HepG2 (cell line): Measurements from ENCODE around the gene CDH23. TPM values are rescaled to one million over a fixed set of nuclear protein-coding genes. Genes with fewer than 3 reads are reported as not detected.

Experiments
- ATAC-seq: fragments of 200-7000 bp; cut with Tn5 transposase; 3 replicates; pipeline ENCODE4 v1.9.1; 2020; ENCODE audit warnings: mild to moderate bottlenecking, moderate library complexity
- BruUV-seq: library from RNA; stranded (reverse); fragments of 400-500 nt; replicated peaks from 2 replicates; lab custom pipeline; 2021; lab: Mats Ljungman, UMichigan
- CTCF ChIA-PET: fragments of 300-600 bp; formaldehyde crosslinking; extraction: SDS; loops from one replicate; lab custom pipeline; 2021; ENCODE audit warnings: low total read pairs, inconsistent platforms, low intra/inter-chr PET ratio; lab: Yijun Ruan, JAX
- POLR2A ChIA-PET: fragments of 350-600 bp; sonication (Branson Sonifier 250); formaldehyde crosslinking; loops from one replicate; lab custom pipeline; 2020; ENCODE audit warnings: antibody characterized with exemption, inconsistent platforms; lab: Yijun Ruan, JAX
- DNase-seq: peaks from one replicate; pipeline ENCODE4 v3.0.0-alpha.2; 2015; ENCODE audit warnings: low spot score
- FAIRE-seq: peaks from 3 replicates; lab custom pipeline; 2011; peaks lifted over from hg19 to GRCh38; lab: Jason Lieb, UNC
- H2AFZ ChIP-seq: one replicate; pipeline ENCODE4 v1.6.1; 2011; ENCODE audit warnings: low read length, inconsistent platforms
- H3K27ac ChIP-seq: fragments of 300-600 bp; 3 replicates; pipeline ENCODE4 v1.8.0; 2011; ENCODE audit warnings: mixed run types, mild to moderate bottlenecking, mixed read lengths, low read length, inconsistent platforms; ENCODE audit not compliant: insufficient read depth; ENCODE audit errors: extremely low read length
- H3K27me3 ChIP-seq, 2 experiments: fragments of 200-600 bp in 1 of 2; 2 replicates in 1 of 2; 3 replicates in 1 of 2; pipeline versions ENCODE4 v1.6.0 to v1.8.0; 2011; ENCODE audit warnings: low read length in 2 of 2, mild to moderate bottlenecking in 2 of 2, moderate library complexity in 2 of 2, inconsistent platforms in 1 of 2; ENCODE audit not compliant: insufficient read depth in 2 of 2, control insufficient read depth in 1 of 2
- H3K36me3 ChIP-seq, 2 experiments: fragments of 200-600 bp in 1 of 2; replicated peaks in 1 of 2; 2 replicates in 1 of 2; 3 replicates in 1 of 2; pipeline versions ENCODE4 v1.5.1 to v1.8.0; 2011; ENCODE audit warnings: low read length in 2 of 2, inconsistent platforms in 1 of 2; ENCODE audit not compliant: insufficient read depth in 2 of 2, control insufficient read depth in 1 of 2
- H3K4me1 ChIP-seq: 2 replicates; pipeline ENCODE4 v1.5.1; 2012; ENCODE audit warnings: low read length, inconsistent platforms; ENCODE audit not compliant: insufficient read depth
- H3K4me2 ChIP-seq: 2 replicates; pipeline ENCODE4 v1.6.0; 2011; ENCODE audit warnings: low read depth, low read length, inconsistent platforms
- H3K4me3 ChIP-seq, 3 experiments: fragments of 200-600 bp in 1 of 3; sonication (generic), shearing (Covaris generic) in 1 of 3; replicated peaks in 1 of 3; 2 replicates each; pipeline ENCODE4 v1.5.1; 2011 to 2016; ENCODE audit warnings: low read length in 3 of 3, inconsistent platforms in 2 of 3, low read depth in 2 of 3, mild to moderate bottlenecking in 2 of 3, control low read depth in 1 of 3, mixed read lengths in 1 of 3; ENCODE audit not compliant: insufficient read depth in 1 of 3
- H3K79me2 ChIP-seq: one replicate; pipeline ENCODE4 v1.6.1; 2011; ENCODE audit warnings: low read length, inconsistent platforms; ENCODE audit not compliant: insufficient read depth
- H3K9ac ChIP-seq: 2 replicates; pipeline ENCODE4 v1.6.0; 2011; ENCODE audit warnings: mild to moderate bottlenecking, low read depth, low read length, inconsistent platforms; ENCODE audit not compliant: insufficient read depth
- H3K9me3 ChIP-seq: 2 replicates; pipeline ENCODE4 v1.5.1; 2012; ENCODE audit warnings: mild to moderate bottlenecking, low read length
- H4K20me1 ChIP-seq: 2 replicates; pipeline ENCODE4 v1.6.0; 2011; ENCODE audit warnings: inconsistent platforms, mild to moderate bottlenecking, low read length, moderate library complexity; ENCODE audit not compliant: insufficient read depth
- BRF2 ChIP-seq: sonication (generic); formaldehyde crosslinking; IDR thresholded peaks from 2 replicates; pipeline ENCODE4 v1.8.1; 2022; ENCODE audit warnings: mild to moderate bottlenecking, missing genetic modification reagents
- CBX5 ChIP-seq: sonication (generic); formaldehyde crosslinking; IDR thresholded peaks from 2 replicates; pipeline ENCODE4 v1.4.0; 2020; ENCODE audit warnings: missing genetic modification reagents, borderline replicate concordance
- CCDC6 ChIP-seq: sonication (generic); formaldehyde crosslinking; IDR thresholded peaks from 2 replicates; pipeline ENCODE4 v1.8.1; 2022; ENCODE audit warnings: mild to moderate bottlenecking, missing genetic modification reagents, moderate library complexity
- MAX ChIP-seq: IDR thresholded peaks from 2 replicates; pipeline ENCODE4 v1.6.1; 2012; ENCODE audit warnings: inconsistent platforms
- POLR2A ChIP-seq, 2 experiments: IDR thresholded peaks; 2 replicates each; pipeline ENCODE4 v1.6.1; 2011; ENCODE audit warnings: low read depth in 2 of 2, low read length in 2 of 2, mild to moderate bottlenecking in 1 of 2, moderate library complexity in 1 of 2; ENCODE audit not compliant: insufficient read depth in 1 of 2
- POLR2AphosphoS2 ChIP-seq: IDR thresholded peaks from 2 replicates; pipeline ENCODE4 v1.6.1; 2011; ENCODE audit warnings: low read depth, low read length, improper control_type of control experiment
- SKI ChIP-seq: fragments of 450-650 bp; IDR thresholded peaks from one replicate; pipeline ENCODE4 v1.6.1; 2018; ENCODE audit warnings: mild to moderate bottlenecking; ENCODE audit not compliant: partially characterized antibody
- SKIL ChIP-seq: sonication (generic); formaldehyde crosslinking; IDR thresholded peaks from 2 replicates; pipeline ENCODE4 v1.8.0; 2022; ENCODE audit warnings: missing genetic modification reagents, mild to moderate bottlenecking, moderate library complexity, borderline replicate concordance
- SMAD9 ChIP-seq: sonication (generic); formaldehyde crosslinking; IDR thresholded peaks from 2 replicates; pipeline ENCODE4 v1.5.1; 2020; ENCODE audit warnings: mild to moderate bottlenecking, missing genetic modification reagents
- SNAI1 ChIP-seq: sonication (generic); formaldehyde crosslinking; IDR thresholded peaks from 2 replicates; pipeline ENCODE4 v1.5.0; 2020; ENCODE audit warnings: mild to moderate bottlenecking, missing genetic modification reagents, borderline replicate concordance
- STAG1 ChIP-seq: sonication (generic); formaldehyde crosslinking; IDR thresholded peaks from 2 replicates; pipeline ENCODE4 v1.4.0; 2020; ENCODE audit warnings: missing genetic modification reagents
- ZNF256 ChIP-seq: sonication (generic); formaldehyde crosslinking; conservative IDR thresholded peaks from 2 replicates; pipeline ENCODE4 v1.4.0; 2020; ENCODE audit warnings: missing genetic modification reagents
- ZNF432 ChIP-seq: sonication (generic); formaldehyde crosslinking; IDR thresholded peaks from 2 replicates; pipeline ENCODE4 v1.5.0; 2020; ENCODE audit warnings: missing genetic modification reagents, mild to moderate bottlenecking, borderline replicate concordance
- ZNF839 ChIP-seq: sonication (generic); formaldehyde crosslinking; IDR thresholded peaks from 2 replicates; pipeline ENCODE4 v1.4.0; 2020; ENCODE audit warnings: missing genetic modification reagents, mild to moderate bottlenecking, borderline replicate concordance
- ZNF841 ChIP-seq: sonication (generic); formaldehyde crosslinking; IDR thresholded peaks from 2 replicates; pipeline ENCODE4 v1.8.1; 2023; ENCODE audit warnings: missing genetic modification reagents, borderline replicate concordance
- ZSCAN22 ChIP-seq: sonication (generic); formaldehyde crosslinking; IDR thresholded peaks from 2 replicates; pipeline ENCODE4 v1.4.0; 2020; ENCODE audit warnings: mild to moderate bottlenecking, missing genetic modification reagents
- WGBS: methylation state at CpG from one replicate; pipeline ENCODE4 v1.1.6; 2017; ENCODE audit warnings: low lambda C conversion rate; 5-methylcytosine and 5-hydroxymethylcytosine counted together
- in situ Hi-C: cut with HindIII; loops from 2 replicates; pipeline ENCODE4 v1.10.0; 2017; ENCODE audit warnings: low pct_unique_long_range_greater_than_20kb; ENCODE audit not compliant: extremely low pct_ligation_motif_present
- intact Hi-C: fragments of 100-400 bp; cut with micrococcal nuclease; formaldehyde crosslinking; loops from one replicate; pipeline ENCODE4 v1.10.0; 2022; ENCODE audit not compliant: unreplicated experiment
- polyA plus RNA-seq, 8 experiments: library from polyadenylated mRNA; depleted of rRNA in 3 of 8; stranded (reverse) in 7 of 8; unstranded in 1 of 8; fragments of >200 nt; fragmentation: Illumina TruSeq in 4 of 8; extraction: Trizol in 4 of 8; gene quantifications; 2 replicates each; pipeline versions ENCODE4 v1.2.1 to v1.2.3, GENCODE V29; 2011 to 2016; ENCODE audit warnings: low read depth in 4 of 8, missing spikeins in 1 of 8, mixed read lengths in 1 of 8; ENCODE audit not compliant: insufficient read depth in 1 of 8
- total RNA-seq, 5 experiments: library from RNA; depleted of rRNA; stranded (reverse); fragments of >200 nt; fragmentation: Illumina TruSeq; extraction: Trizol; gene quantifications; 2 replicates each; pipeline ENCODE4 v1.2.3, GENCODE V29; 2016; ENCODE audit warnings: low read depth in 1 of 5

The CDH23 gene
- total and polyA plus RNA-seq, 2 of the 13 experiments (the other 11 are each of a cell fraction or from before 2014, with no cell fraction given) = 0.13 TPM; not detected in 1

GRCh38 chr10:71777213-71777985 is 380.7 kb downstream of the CDH23 start (continued):
- TF ChIP-seq ZNF839 (CRISPR knock-in tag) = no peak
- no peak for TF ChIP-seq ZNF432 (CRISPR knock-in tag)
- no peak for TF ChIP-seq STAG1 (CRISPR knock-in tag)

DNA sequence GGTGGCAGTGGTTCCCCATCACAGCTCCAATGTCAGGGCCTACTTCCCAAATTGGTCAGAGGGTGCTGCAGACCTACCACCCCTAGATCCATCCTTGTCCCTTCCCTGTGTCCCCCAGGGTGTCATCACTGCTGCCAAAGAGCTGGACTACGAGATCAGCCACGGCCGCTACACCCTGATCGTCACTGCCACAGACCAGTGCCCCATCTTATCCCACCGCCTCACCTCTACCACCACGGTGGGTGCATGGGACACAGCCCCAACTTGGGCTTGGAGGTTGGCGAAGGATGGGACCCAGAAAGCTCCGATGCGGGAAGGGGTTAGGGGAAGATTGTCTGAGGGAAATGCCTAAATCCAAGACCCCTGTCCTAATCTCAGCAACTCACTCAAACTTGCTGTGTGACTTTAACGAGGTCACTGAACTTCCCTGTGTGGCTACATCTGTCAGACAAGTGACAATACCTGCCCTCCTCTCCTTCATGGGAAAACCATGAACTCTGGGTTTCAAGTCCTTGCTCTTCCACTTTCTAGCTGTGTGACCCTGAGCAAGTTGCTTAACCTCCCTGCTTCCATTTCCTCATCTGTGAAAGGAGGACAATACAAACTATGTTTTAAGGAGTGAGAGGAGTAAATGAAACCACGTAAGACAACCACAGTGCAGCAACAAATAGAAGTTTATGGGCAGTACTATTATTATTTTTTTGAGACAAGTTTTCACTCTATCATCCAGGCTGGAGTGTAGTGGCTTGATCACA is 381.5 kb downstream of the CDH23 start:
- Histone ChIP-seq H2AFZ (no peak overlapping the region), H3K9ac (no peak overlapping the region), H3K27ac (no peak overlapping the region), H3K4me2 (no peak overlapping the region), H3K4me1 (peaks cover 6% of the 10 kb centered on the region; the same call in 1 of the 2 replicates), H3K9me3 (no peaks in the 10 kb centered on the region), H3K4me3 (no peak overlapping the region), H3K36me3 (no peaks in the 10 kb centered on the region), H3K79me2 (no peaks in the 10 kb centered on the region), H4K20me1 (no peaks in the 10 kb centered on the region), H3K27me3 (peaks cover 0 to 70% of the 10 kb centered on the region in 2 experiments; a peak in 4 of 5 replicates)
- no peak for DNase-seq
- in situ Hi-C loops = no loop called here
- ChIA-PET CTCF (no interaction called here), POLR2A (no interaction called here)
- ATAC-seq = no peak
- intact Hi-C loops = no loop called here
- no peak for FAIRE-seq
- no TSS peak for BruUV-seq
- WGBS = 35% methylated on average over 9 of the region's 11 CpGs
- TF ChIP-seq CCDC6 (CRISPR knock-in tag) (no peak), ZNF256 (CRISPR knock-in tag) (no peak), POLR2A (IDR thresholded peaks at IDR 0.05; ENCODE audit: insufficient read depth in 1 of 2, low read depth in 2 of 2, low read length in 2 of 2) (no peak), SNAI1 (CRISPR knock-in tag) (no peak), ZSCAN22 (CRISPR knock-in tag) (no peak), SKIL (CRISPR knock-in tag) (no peak), SMAD9 (CRISPR knock-in tag) (no peak), SKI (no peak), MAX (no peak), POLR2AphosphoS2 (no peak), ZNF841 (CRISPR knock-in tag) (no peak), CBX5 (CRISPR knock-in tag) (no peak), BRF2 (no peak)
